ENCODE results near the gene CD46. TPM values are rescaled to one million over a fixed set of nuclear protein-coding genes. Genes with fewer than 3 reads are reported as not detected.

The CD46 gene
- total RNA-seq, 1 experiment from 2014 or later: 100 TPM

- H3K4me1 ChIP-seq (ENCODE audit: control insufficient read depth in 1 of 2, insufficient read depth in 2 of 2, low read length in 2 of 2): 0 out of 4 replicates have a peak, but pooled peaks cover 0 to 2% of the 10 kb centered on the region in 2 experiments
- H3K27ac ChIP-seq (ENCODE audit: low read depth, low read length): no peak overlapping the region
- intact Hi-C loops (cut with micrococcal nuclease): no loop called here
- H3K9ac ChIP-seq (ENCODE audit: low read length): no peak overlapping the region
- H3K36me3 ChIP-seq (ENCODE audit: control insufficient read depth in 1 of 2, insufficient read depth in 2 of 2, low read length in 2 of 2): no peaks in the 10 kb centered on the region
- H3K4me2 ChIP-seq (ENCODE audit: low read length): no peak overlapping the region
- CTCF ChIA-PET: no interaction called here
- H3K9me2 ChIP-seq (ENCODE audit: insufficient read depth): no peaks in the 10 kb centered on the region
- no peak overlapping the region for H2AFZ ChIP-seq (ENCODE audit: low read depth, low read length, poor library complexity, severe bottlenecking)
- ATAC-seq (no peak), DNase-seq (ENCODE audit: low read depth, low spot score) (no peak)
- no peaks in the 10 kb centered on the region for H4K20me1 ChIP-seq (ENCODE audit: insufficient read depth)
- no TSS peak for BruUV-seq (replicated peaks)
- RAD21 ChIA-PET (ENCODE audit: low non-redundant PET in 1 of 2, low total read pairs in 2 of 2, uncharacterized antibody in 2 of 2, unreplicated experiment in 2 of 2): no interaction called here
- H3K27me3 ChIP-seq (ENCODE audit: insufficient read depth, low read length): no peaks in the 10 kb centered on the region
- POLR2A ChIA-PET: no interaction called here
- peaks cover 29% of the 10 kb centered on the region; the same call in 1 of the 2 replicates for H3K79me2 ChIP-seq (ENCODE audit: insufficient read depth, low read length)
- no peak overlapping the region for H3K4me3 ChIP-seq (replicated peaks in 1 of 2; ENCODE audit: low read depth in 1 of 2, low read length in 2 of 2)
- TF ChIP-seq POLR2AphosphoS5 (IDR thresholded peaks at IDR 0.05; ENCODE audit: low read depth, low read length) (no peak), ZFX (IDR thresholded peaks at IDR 0.05) (no peak), ATF3 (IDR thresholded peaks at IDR 0.05) (no peak), SRF (IDR thresholded peaks at IDR 0.05; ENCODE audit: low read depth) (no peak), FOSL1 (IDR thresholded peaks at IDR 0.05; ENCODE audit: low read depth) (no peak), CTCF (IDR thresholded peaks at IDR 0.05 in 2 of 3, conservative IDR thresholded peaks at IDR 0.05 in 1 of 3; ENCODE audit: borderline replicate concordance in 1 of 3, insufficient read depth in 1 of 3, low read depth in 2 of 3, low read length in 2 of 3) (no peak), SIN3A (IDR thresholded peaks at IDR 0.05; ENCODE audit: low read depth) (no peak), EZH2phosphoT487 (IDR thresholded peaks at IDR 0.05; ENCODE audit: borderline replicate concordance) (no peak), REST (IDR thresholded peaks at IDR 0.05; ENCODE audit: low read depth) (no peak), MAX (IDR thresholded peaks at IDR 0.05) (no peak), CEBPB (IDR thresholded peaks at IDR 0.05; ENCODE audit: low read depth) (no peak), POLR2A (IDR thresholded peaks at IDR 0.05; ENCODE audit: borderline replicate concordance, extremely low read depth, insufficient read depth, insufficient read length) (no peak)
- H3K9me3 ChIP-seq (ENCODE audit: control insufficient read depth in 1 of 2, insufficient read depth in 1 of 2, low read depth in 1 of 2, low read length in 2 of 2): no peaks in the 10 kb centered on the region
These were observed 81.5 kb downstream of the CD46 start for GRCh38 chr1:207833381-207833780.

All from HCT116 (cell line).